Fibroblast of lung (primary cell): ENCODE data around the gene TANGO6. TPM values are rescaled to one million over a fixed set of nuclear protein-coding genes. Genes with fewer than 3 reads are reported as not detected.

Source experiments
- DNase-seq, 2 donors: peaks; one replicate each; pipeline versions ENCODE4 v3.0.0 to v3.0.0-alpha.2; 2010; ENCODE audit warnings: low read depth in 2 of 2
- H2AFZ ChIP-seq: 2 replicates; pipeline ENCODE4 v1.5.1; 2012; ENCODE audit warnings: low read length, control low read depth, inconsistent platforms
- H3K27ac ChIP-seq: 2 replicates; pipeline ENCODE4 v1.5.1; 2011; ENCODE audit warnings: low read length, control low read depth; ENCODE audit not compliant: insufficient read depth
- H3K27me3 ChIP-seq: 2 replicates; pipeline ENCODE4 v1.5.1; 2011; ENCODE audit warnings: mild to moderate bottlenecking, low read length; ENCODE audit not compliant: control insufficient read depth, insufficient read depth
- H3K36me3 ChIP-seq: 2 replicates; pipeline ENCODE4 v1.5.1; 2011; ENCODE audit warnings: low read length; ENCODE audit not compliant: control insufficient read depth, insufficient read depth
- H3K4me1 ChIP-seq: 2 replicates; pipeline ENCODE4 v1.5.1; 2011; ENCODE audit warnings: low read length; ENCODE audit not compliant: control insufficient read depth, insufficient read depth; ENCODE audit errors: extremely low read depth
- H3K4me2 ChIP-seq: 2 replicates; pipeline ENCODE4 v1.5.1; 2011; ENCODE audit warnings: low read length, control low read depth; ENCODE audit not compliant: insufficient read depth; ENCODE audit errors: extremely low read depth
- H3K4me3 ChIP-seq, 4 experiments: fragments of 200-600 bp in 1 of 4; sonication (generic) in 1 of 4; replicated peaks in 1 of 4; 2 replicates each; pipeline ENCODE4 v1.5.1; 2011 to 2016; ENCODE audit warnings: low read length in 4 of 4, low read depth in 3 of 4, mild to moderate bottlenecking in 3 of 4, control low read depth in 2 of 4, inconsistent platforms in 1 of 4, mixed read lengths in 1 of 4; ENCODE audit not compliant: insufficient read depth in 1 of 4; ENCODE audit errors: control extremely low read depth in 1 of 4
- H3K79me2 ChIP-seq: 2 replicates; pipeline ENCODE4 v1.5.1; 2012; ENCODE audit warnings: mild to moderate bottlenecking, low read length, inconsistent platforms; ENCODE audit not compliant: control insufficient read depth, insufficient read depth
- H3K9ac ChIP-seq: 2 replicates; pipeline ENCODE4 v1.5.1; 2011; ENCODE audit warnings: mild to moderate bottlenecking, low read length, control low read depth; ENCODE audit not compliant: insufficient read depth
- H3K9me3 ChIP-seq: 2 replicates; pipeline ENCODE4 v1.5.1; 2012; ENCODE audit warnings: low read depth, low read length; ENCODE audit not compliant: control insufficient read depth, insufficient read depth
- H4K20me1 ChIP-seq: 2 replicates; pipeline ENCODE4 v1.5.1; 2011; ENCODE audit warnings: low read length; ENCODE audit not compliant: control insufficient read depth, insufficient read depth; ENCODE audit errors: extremely low read depth
- CTCF ChIP-seq, 2 donors: IDR thresholded peaks in 1 of 2; conservative IDR thresholded peaks in 1 of 2; 1 replicate in 1 of 2; 2 replicates in 1 of 2; pipeline ENCODE4 v1.5.1; 2011 to 2012; ENCODE audit warnings: low read length in 2 of 2, control low read depth in 1 of 2, inconsistent platforms in 1 of 2, low read depth in 1 of 2, mild to moderate bottlenecking in 1 of 2
- EZH2 ChIP-seq: IDR thresholded peaks from 2 replicates; pipeline ENCODE4 v1.5.1; 2012; ENCODE audit warnings: low read length, control low read depth, mild to moderate bottlenecking; ENCODE audit errors: missing control alignments
- polyA plus RNA-seq, 2 donors: library from polyadenylated mRNA; depleted of rRNA in 1 of 2; stranded (reverse) in 1 of 2; unstranded in 1 of 2; fragments of >200 nt; gene quantifications; 2 replicates each; pipeline ENCODE4 v1.2.1, GENCODE V29; 2011 to 2012; ENCODE audit warnings: missing spikeins in 1 of 2
- total RNA-seq: library from RNA; depleted of rRNA; stranded (reverse); fragments of >200 nt; gene quantifications from 2 replicates; pipeline ENCODE4 v1.2.1, GENCODE V29; 2014

Gene TANGO6
- total and polyA plus RNA-seq, 2 donors (not counting 1 experiment from before 2014, with no cell fraction given) = 6.5 to 29.9 TPM

DNA sequence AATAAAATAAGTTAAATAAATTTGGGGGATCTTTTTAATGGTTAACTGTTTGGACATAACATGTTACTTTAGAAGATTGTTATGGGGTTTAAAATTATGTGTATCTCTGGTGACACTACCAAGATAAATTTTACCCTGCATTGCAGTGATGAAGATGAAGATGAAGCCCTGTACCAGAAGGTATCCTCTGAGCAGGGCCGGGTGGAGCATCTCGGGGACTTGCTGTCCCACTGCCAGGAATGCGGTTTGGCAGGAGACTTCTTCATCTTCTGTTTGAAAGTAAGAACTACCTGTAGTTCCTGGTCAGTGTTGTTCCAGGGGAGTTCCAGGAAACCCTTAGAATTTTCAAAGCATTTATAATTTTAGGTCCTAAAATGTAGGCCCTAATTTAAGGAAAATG is 64.0 kb downstream of the TANGO6 start:
- Histone ChIP-seq H3K9me3 (no peaks in the 10 kb centered on the region), H2AFZ (no peak overlapping the region), H3K36me3 (peaks cover 1% of the 10 kb centered on the region), H3K9ac (no peak overlapping the region), H3K4me1 (no peaks in the 10 kb centered on the region), H3K27me3 (no peaks in the 10 kb centered on the region), H3K4me2 (no peak overlapping the region), H3K4me3 (no peak overlapping the region), H3K79me2 (no peaks in the 10 kb centered on the region), H4K20me1 (no peaks in the 10 kb centered on the region), H3K27ac (no peak overlapping the region)
- no peak for DNase-seq
- no peak for TF ChIP-seq EZH2
- no peak for TF ChIP-seq CTCF (conservative IDR thresholded peaks at IDR 0.05 in 1 of 2, IDR thresholded peaks at IDR 0.05 in 1 of 2; ENCODE audit: low read depth in 1 of 2, low read length in 2 of 2)

DNA sequence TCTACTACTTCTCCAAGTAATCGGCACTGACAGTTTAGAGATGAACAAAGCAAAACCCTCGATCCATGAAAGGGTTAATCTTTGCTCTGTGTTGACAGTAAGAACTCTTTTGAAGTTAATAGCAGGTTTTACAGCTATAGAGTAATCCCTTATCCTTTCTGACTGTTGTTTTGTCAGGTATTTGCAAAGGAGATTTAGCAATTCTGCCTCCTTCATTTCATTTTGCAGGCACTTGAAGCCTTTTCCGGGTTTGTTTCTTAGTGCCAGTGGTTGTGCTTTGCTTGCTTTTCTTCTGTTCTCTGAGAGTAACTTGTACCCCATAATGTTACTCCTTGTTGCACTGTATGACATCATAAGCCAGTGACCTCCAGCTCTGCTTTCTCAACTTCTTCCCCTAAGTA is 64.5 kb downstream of the TANGO6 start:
- peak in 1 of 2 donors; percentile 73 for DNase-seq
- Histone ChIP-seq H3K9ac (no peak overlapping the region), H3K4me3 (no peak overlapping the region), H3K9me3 (no peaks in the 10 kb centered on the region), H2AFZ (no peak overlapping the region), H3K4me1 (no peaks in the 10 kb centered on the region), H3K27ac (no peak overlapping the region), H3K27me3 (no peaks in the 10 kb centered on the region), H3K4me2 (no peak overlapping the region), H4K20me1 (no peaks in the 10 kb centered on the region), H3K36me3 (peaks cover 1% of the 10 kb centered on the region), H3K79me2 (no peaks in the 10 kb centered on the region)
- TF ChIP-seq EZH2 (no peak), CTCF (conservative IDR thresholded peaks at IDR 0.05 in 1 of 2, IDR thresholded peaks at IDR 0.05 in 1 of 2; ENCODE audit: low read depth in 1 of 2, low read length in 2 of 2) (no peak)

GRCh38 chr16:68909099-68909733 is 65.9 kb downstream of the TANGO6 start:
- H3K4me2 ChIP-seq = no peak overlapping the region
- no peak for TF ChIP-seq CTCF (conservative IDR thresholded peaks at IDR 0.05 in 1 of 2, IDR thresholded peaks at IDR 0.05 in 1 of 2; ENCODE audit: low read depth in 1 of 2, low read length in 2 of 2)
- no peak for TF ChIP-seq EZH2

More at GRCh38 chr16:68909099-68909733, 65.9 kb downstream of the TANGO6 start:
- Histone ChIP-seq H4K20me1 (no peaks in the 10 kb centered on the region), H3K4me1 (no peaks in the 10 kb centered on the region), H3K4me3 (no peak overlapping the region), H3K27me3 (no peaks in the 10 kb centered on the region), H3K36me3 (peaks cover under 1% of the 10 kb centered on the region), H3K79me2 (no peaks in the 10 kb centered on the region), H2AFZ (no peak overlapping the region), H3K9ac (no peak overlapping the region), H3K9me3 (no peaks in the 10 kb centered on the region), H3K27ac (no peak overlapping the region)
- peak in 1 of 2 donors; percentile 55 for DNase-seq
